ENCODE results near the gene GAL3ST1.

DNA sequence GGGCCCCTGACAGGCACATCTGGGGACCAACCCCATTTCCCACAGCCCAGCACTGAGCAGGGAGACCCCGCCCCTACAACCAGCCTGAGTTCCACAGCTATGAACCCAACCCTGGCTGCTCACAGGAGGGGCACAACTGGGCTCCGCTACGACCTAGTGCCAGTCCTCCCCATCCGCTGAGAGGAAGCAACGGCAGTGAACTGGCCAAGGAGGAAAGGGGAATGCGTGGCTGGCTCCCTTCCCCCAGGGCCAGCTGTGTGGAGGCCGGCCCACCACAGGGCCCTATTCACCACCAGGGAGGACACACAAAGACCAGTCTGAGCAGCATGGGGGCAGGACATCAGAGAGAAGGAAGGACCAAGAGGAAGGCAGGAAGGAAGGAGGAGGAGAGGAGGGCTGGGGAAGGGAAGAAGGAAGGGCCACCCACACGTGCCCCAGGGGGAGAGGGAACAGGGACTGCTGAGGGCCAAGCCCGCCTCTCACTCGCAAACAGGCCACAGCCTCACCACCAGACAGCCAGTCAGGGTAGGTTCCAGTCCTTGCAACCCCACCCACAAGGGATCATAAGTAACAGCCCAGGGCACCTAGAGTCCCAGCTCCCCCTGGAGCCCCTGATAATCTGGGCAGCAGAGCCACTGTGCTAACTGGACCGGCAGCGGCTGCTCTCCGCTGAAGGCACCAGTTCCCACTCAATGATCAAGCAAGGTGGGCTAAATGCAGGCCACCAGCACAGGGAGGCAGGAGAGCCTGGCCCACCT lies 8.5 kb upstream of the GAL3ST1 start:
- TF ChIP-seq, protein P1, sequence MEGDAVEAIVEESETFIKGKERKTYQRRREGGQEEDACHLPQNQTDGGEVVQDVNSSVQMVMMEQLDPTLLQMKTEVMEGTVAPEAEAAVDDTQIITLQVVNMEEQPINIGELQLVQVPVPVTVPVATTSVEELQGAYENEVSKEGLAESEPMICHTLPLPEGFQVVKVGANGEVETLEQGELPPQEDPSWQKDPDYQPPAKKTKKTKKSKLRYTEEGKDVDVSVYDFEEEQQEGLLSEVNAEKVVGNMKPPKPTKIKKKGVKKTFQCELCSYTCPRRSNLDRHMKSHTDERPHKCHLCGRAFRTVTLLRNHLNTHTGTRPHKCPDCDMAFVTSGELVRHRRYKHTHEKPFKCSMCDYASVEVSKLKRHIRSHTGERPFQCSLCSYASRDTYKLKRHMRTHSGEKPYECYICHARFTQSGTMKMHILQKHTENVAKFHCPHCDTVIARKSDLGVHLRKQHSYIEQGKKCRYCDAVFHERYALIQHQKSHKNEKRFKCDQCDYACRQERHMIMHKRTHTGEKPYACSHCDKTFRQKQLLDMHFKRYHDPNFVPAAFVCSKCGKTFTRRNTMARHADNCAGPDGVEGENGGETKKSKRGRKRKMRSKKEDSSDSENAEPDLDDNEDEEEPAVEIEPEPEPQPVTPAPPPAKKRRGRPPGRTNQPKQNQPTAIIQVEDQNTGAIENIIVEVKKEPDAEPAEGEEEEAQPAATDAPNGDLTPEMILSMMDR (IDR thresholded peaks at IDR 0.05) = no peak
- TF ChIP-seq POLR2A (IDR thresholded peaks at IDR 0.05) = no peak

Data from ovary (tissue), 3 donors.